ENCODE results near the gene AP4M1.
A peak's percentile ranks its signal among the peaks of the same experiment; 100 is the strongest.

AP4M1 gene

GRCh38 chr7:100101016-100101862 is at the start of gene AP4M1, which contains the start of gene MCM7:
Gene AP4M1 (plus strand): TSS chr7:100101643. CDS start chr7:100101715, 72 bp downstream.
Gene MCM7 (minus strand): TSS chr7:100101397. CDS start chr7:100101294, 103 bp downstream.
- peak; percentile 98 for DNase-seq

GRCh38 chr7:100053215-100053614 is 48.2 kb upstream of the AP4M1 start:
- no peak for DNase-seq

GRCh38 chr7:100057006-100057405 is 44.4 kb upstream of the AP4M1 start:
- DNase-seq, result no peak

- no peak for DNase-seq
These were observed 42.1 kb upstream of the AP4M1 start for GRCh38 chr7:100059251-100059739.

GRCh38 chr7:100061518-100062193 is 39.8 kb upstream of the AP4M1 start:
- DNase-seq, result no peak

GRCh38 chr7:100063376-100063775 is 38.1 kb upstream of the AP4M1 start:
- DNase-seq, result no peak

- no peak for DNase-seq
These were observed 37.3 kb upstream of the AP4M1 start for GRCh38 chr7:100064162-100064561.

GRCh38 chr7:100065452-100066186 is 35.8 kb upstream of the AP4M1 start:
- DNase-seq, result no peak

- DNase-seq, result no peak
These were observed 34.5 kb upstream of the AP4M1 start for GRCh38 chr7:100066953-100067352.

GRCh38 chr7:100069991-100070390 is 31.5 kb upstream of the AP4M1 start:
- no peak for DNase-seq

GRCh38 chr7:100071018-100071723 is 30.3 kb upstream of the AP4M1 start:
- no peak for DNase-seq

GRCh38 chr7:100072462-100072861 is 29.0 kb upstream of the AP4M1 start:
- no peak for DNase-seq

GRCh38 chr7:100074841-100075240 is 26.6 kb upstream of the AP4M1 start:
- no peak for DNase-seq

GRCh38 chr7:100075418-100075817 is 26.0 kb upstream of the AP4M1 start:
- no peak for DNase-seq

- DNase-seq, result no peak
These were observed 24.2 kb upstream of the AP4M1 start for GRCh38 chr7:100077205-100077604.

GRCh38 chr7:100079024-100079560 is 22.4 kb upstream of the AP4M1 start:
- no peak for DNase-seq

GRCh38 chr7:100080907-100081534 is 20.4 kb upstream of the AP4M1 start:
- DNase-seq, result no peak

- DNase-seq, result peak; percentile 98
These were observed 19.8 kb upstream of the AP4M1 start, which contains the start of gene ZNF3 for GRCh38 chr7:100081535-100082102. Gene ZNF3 (minus strand): TSS chr7:100081723. CDS start chr7:100077357, 4,366 bp downstream.

GRCh38 chr7:100082978-100083377 is 18.5 kb upstream of the AP4M1 start:
- DNase-seq, result no peak

- no peak for DNase-seq
These were observed 15.9 kb upstream of the AP4M1 start for GRCh38 chr7:100085515-100085914.

- no peak for DNase-seq
These were observed 14.2 kb upstream of the AP4M1 start for GRCh38 chr7:100087055-100087750.

Measured in activated naive CD4-positive, alpha-beta T cell treated with Interleukin-2 at 50 U/mL for 16 hours (primary cell).